ENCODE measurements around the gene BCAS3. TPM values are rescaled to one million over a fixed set of nuclear protein-coding genes. Genes with fewer than 3 reads are reported as not detected.

The BCAS3 gene
- total RNA-seq, 1 donor from 2014 or later, result 14.5 TPM

GRCh38 chr17:61393550-61393903 lies 715.9 kb downstream of the BCAS3 start:
- Mint-ChIP-seq H3K27ac (ENCODE audit: unreplicated experiment) (no peak overlapping the region), H3K9me3 (ENCODE audit: unreplicated experiment) (peaks cover 28% of the 10 kb centered on the region), H3K4me1 (ENCODE audit: low read depth, unreplicated experiment) (peaks cover 4% of the 10 kb centered on the region), H3K4me3 (ENCODE audit: unreplicated experiment) (no peak overlapping the region), H3K27me3 (ENCODE audit: low read depth, unreplicated experiment) (peaks cover 66% of the 10 kb centered on the region), H3K36me3 (ENCODE audit: low read depth, unreplicated experiment) (peaks cover 4% of the 10 kb centered on the region)
- no peak for DNase-seq (ENCODE audit: low read depth)
- TF ChIP-seq, protein P1, sequence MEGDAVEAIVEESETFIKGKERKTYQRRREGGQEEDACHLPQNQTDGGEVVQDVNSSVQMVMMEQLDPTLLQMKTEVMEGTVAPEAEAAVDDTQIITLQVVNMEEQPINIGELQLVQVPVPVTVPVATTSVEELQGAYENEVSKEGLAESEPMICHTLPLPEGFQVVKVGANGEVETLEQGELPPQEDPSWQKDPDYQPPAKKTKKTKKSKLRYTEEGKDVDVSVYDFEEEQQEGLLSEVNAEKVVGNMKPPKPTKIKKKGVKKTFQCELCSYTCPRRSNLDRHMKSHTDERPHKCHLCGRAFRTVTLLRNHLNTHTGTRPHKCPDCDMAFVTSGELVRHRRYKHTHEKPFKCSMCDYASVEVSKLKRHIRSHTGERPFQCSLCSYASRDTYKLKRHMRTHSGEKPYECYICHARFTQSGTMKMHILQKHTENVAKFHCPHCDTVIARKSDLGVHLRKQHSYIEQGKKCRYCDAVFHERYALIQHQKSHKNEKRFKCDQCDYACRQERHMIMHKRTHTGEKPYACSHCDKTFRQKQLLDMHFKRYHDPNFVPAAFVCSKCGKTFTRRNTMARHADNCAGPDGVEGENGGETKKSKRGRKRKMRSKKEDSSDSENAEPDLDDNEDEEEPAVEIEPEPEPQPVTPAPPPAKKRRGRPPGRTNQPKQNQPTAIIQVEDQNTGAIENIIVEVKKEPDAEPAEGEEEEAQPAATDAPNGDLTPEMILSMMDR (IDR thresholded peaks at IDR 0.05; ENCODE audit: insufficient read depth, low read depth, low read length), result peak; percentile 5
- TF ChIP-seq EZH2 (IDR thresholded peaks at IDR 0.05; ENCODE audit: insufficient read depth, low read length), result no peak
- Histone ChIP-seq H2AFZ (ENCODE audit: low read depth, low read length) (no peak overlapping the region), H3K27ac (ENCODE audit: low read depth, low read length) (no peak overlapping the region), H4K20me1 (ENCODE audit: insufficient read depth, low read length) (no peaks in the 10 kb centered on the region), H3K4me1 (ENCODE audit: insufficient read depth, low read length) (peaks cover 13% of the 10 kb centered on the region), H3K9me3 (ENCODE audit: insufficient read depth, low read depth, low read length) (no peaks in the 10 kb centered on the region), H3K36me3 (ENCODE audit: insufficient read depth, low read length) (no peaks in the 10 kb centered on the region), H3K27me3 (ENCODE audit: insufficient read depth, low read length) (peaks cover 20% of the 10 kb centered on the region), H3K79me2 (ENCODE audit: insufficient read depth, low read length) (peaks cover 8% of the 10 kb centered on the region), H3K9ac (ENCODE audit: low read length) (no peak overlapping the region), H3K4me2 (ENCODE audit: low read length) (no peak overlapping the region), H3K4me3 (ENCODE audit: insufficient read depth, low read depth, low read length) (no peak overlapping the region)
- no peak for FAIRE-seq

- Mint-ChIP-seq H3K4me1 (ENCODE audit: low read depth, unreplicated experiment) (peaks cover 4% of the 10 kb centered on the region), H3K9me3 (ENCODE audit: unreplicated experiment) (peaks cover 30% of the 10 kb centered on the region), H3K27ac (ENCODE audit: unreplicated experiment) (no peak overlapping the region), H3K36me3 (ENCODE audit: low read depth, unreplicated experiment) (peaks cover 4% of the 10 kb centered on the region), H3K4me3 (ENCODE audit: unreplicated experiment) (no peak overlapping the region), H3K27me3 (ENCODE audit: low read depth, unreplicated experiment) (peaks cover 64% of the 10 kb centered on the region)
- no peaks in the 10 kb centered on the region for H4K20me1 ChIP-seq (ENCODE audit: insufficient read depth, low read length)
- H3K27me3 ChIP-seq (ENCODE audit: insufficient read depth, low read length), result peaks cover 23% of the 10 kb centered on the region
- TF ChIP-seq, protein P1 (IDR thresholded peaks at IDR 0.05; ENCODE audit: insufficient read depth, low read depth, low read length), result no peak
- TF ChIP-seq EZH2 (IDR thresholded peaks at IDR 0.05; ENCODE audit: insufficient read depth, low read length), result no peak
- no peak overlapping the region for H3K4me2 ChIP-seq (ENCODE audit: low read length)
- H2AFZ ChIP-seq (ENCODE audit: low read depth, low read length), result no peak overlapping the region
- H3K36me3 ChIP-seq (ENCODE audit: insufficient read depth, low read length), result no peaks in the 10 kb centered on the region
- no peaks in the 10 kb centered on the region for H3K9me3 ChIP-seq (ENCODE audit: insufficient read depth, low read depth, low read length)
- DNase-seq (ENCODE audit: low read depth), result peak; percentile 29
- no peak for FAIRE-seq
- peaks cover 13% of the 10 kb centered on the region for H3K79me2 ChIP-seq (ENCODE audit: insufficient read depth, low read length)
- H3K9ac ChIP-seq (ENCODE audit: low read length), result no peak overlapping the region
- H3K4me3 ChIP-seq (ENCODE audit: insufficient read depth, low read depth, low read length), result no peak overlapping the region
- peaks cover 14% of the 10 kb centered on the region for H3K4me1 ChIP-seq (ENCODE audit: insufficient read depth, low read length)
- no peak overlapping the region for H3K27ac ChIP-seq (ENCODE audit: low read depth, low read length)
Measured at GRCh38 chr17:61393904-61394629, 716.4 kb downstream of the BCAS3 start.
